ENCODE results near the gene SLC38A11.
A peak's percentile ranks its signal among the peaks of the same experiment; 100 is the strongest.

SLC38A11 gene

DNA sequence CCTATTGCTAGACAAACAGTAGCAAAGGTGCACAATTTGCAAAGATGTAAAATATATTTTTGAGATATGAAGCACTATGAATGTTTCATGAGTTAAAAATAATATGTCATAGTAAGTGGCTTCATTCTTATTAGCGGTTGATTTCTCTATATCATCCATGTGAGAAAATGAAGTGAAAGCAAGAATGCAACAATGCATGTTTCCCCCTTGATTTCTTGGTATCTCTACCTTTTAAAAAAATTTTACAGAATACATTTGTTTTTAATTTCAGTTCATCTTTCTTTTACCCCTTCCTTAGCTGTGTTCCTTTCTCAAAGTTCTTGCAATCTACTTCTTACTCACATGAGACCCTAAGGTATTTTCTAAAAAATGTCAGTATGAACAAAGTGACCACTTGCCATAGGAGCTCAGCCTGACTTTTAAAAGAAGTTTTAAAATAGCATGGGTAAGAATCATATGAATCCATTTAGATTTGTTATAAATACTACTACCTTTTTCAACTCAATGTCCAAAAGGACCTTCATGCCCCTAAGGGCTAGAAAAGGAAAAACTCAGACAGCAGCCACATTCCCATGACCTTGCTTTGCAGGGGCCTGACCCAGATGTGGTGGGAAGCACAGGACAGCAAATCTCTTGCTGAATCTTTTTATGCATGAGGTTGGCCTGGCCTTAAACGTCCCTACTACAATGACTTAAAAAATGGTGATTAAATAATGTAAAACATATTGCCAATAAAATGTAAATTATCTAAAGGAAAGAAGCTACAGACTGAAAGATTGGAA, 14.8 kb upstream of the SLC38A11 start:
- no peak for DNase-seq

DNA sequence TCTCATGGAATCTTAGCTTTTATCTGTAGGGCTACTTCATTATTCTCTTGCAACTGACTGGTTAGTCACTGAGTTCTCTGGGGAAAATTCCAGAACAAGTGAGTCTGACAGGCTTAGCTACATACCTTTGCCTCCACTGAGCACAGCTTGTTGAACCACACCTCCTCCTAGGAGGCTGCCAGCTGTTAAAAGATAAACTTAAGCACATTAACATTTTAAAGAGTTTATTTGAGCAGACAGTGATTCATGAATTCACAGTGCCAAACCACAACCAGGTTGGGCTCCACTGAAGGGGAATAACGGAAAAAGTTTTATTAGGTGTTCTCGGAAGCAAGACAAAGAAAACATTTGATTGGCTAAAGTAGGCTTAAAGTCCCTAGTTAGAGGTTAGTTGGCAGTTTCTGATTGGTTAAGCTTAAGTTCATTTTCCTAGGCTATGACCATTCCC, 12.5 kb upstream of the SLC38A11 start:
- DNase-seq: no peak

DNA sequence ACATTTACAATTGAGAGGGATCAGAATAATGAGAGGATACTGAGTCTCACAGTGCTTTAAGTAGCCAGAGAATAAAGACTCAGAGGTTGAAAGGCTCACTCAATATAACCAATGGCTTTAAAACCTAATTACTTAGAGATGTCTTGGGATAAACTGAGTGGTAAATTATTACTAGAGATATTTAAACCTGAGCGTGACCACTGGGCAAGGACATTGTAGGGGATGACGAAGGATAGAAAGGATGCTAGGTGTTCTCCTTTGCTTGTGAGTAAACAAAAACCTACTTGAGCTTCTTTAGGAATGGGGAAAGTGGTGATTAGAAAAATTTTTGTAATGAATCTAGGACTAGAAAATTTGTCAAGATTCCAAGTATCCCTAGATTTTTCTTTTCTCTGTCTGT, 12.0 kb upstream of the SLC38A11 start:
- DNase-seq: no peak

DNA sequence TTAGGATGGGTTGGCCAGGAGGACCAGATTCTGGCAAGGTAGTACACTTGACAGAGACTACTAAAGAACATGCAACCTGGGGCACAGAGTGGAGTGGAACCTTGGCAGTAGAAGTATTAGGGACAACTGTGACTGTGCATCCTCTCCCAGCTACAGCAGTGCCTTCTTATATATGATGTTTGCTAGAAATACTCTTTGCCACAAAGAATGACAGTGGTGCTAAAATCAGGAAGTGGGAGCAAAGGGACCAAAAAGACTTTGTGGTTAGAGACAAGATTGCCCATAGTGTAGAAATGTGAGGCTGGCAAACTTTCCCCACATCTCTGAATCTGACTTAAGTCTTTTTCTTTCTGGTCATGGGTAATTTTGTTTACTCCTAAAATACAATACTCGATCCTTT, 9.4 kb upstream of the SLC38A11 start:
- no peak for DNase-seq

DNA sequence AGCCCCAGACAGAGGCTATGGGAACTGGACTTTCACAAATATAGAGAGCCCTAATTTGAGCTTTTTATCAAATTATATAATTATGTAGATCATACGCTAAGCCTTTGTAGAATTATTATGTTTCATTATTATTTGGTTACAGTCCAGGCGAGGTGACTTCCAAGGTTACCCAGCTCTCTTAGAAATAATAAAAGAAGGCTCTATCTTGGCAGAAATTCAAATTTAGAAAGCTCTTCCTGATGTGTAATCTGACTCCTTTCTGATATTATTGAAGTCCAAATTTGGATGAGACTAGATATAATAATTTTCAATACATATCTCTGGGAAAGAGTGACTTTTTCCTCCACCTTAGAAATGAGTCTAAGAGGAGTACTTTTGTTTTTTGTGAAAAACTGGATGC, 4.8 kb upstream of the SLC38A11 start:
- DNase-seq: no peak

DNA sequence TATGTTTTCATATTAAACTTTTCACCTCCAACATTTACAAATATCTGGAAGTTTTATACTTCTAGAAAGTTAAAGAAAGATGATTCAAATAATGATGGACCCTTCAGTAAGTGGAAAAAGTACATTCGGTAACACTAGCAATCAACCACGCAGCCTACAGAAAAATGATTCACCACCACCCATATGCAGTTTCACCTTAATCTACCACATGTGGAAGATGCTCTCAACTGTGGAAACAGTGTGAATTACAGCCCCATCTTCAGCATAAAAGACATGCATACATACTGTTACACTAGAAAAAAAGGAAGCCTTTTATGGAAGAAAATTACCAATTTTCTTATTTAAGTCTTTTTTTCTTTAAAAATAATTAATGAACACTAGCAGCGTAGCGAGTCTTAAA, 1.1 kb downstream of the SLC38A11 start:
- no peak for DNase-seq

DNA sequence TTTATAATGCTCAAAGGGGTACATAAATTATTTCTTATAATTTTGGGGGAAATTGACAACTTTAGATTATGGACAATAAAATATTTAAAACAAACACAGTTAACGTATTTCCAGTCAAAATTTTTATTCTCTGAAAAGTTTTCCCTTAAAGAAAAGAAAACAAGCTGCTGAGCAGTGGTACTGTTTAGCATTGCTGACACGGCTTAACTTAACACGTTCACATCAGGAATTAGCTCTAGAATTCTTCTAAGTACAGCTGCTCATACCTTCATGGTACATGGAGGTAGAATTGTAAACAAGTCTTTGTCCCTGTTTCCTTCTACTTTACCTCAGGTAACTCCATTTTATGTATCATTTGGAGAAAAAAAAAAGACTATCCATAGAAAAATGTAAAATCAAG, 2.0 kb downstream of the SLC38A11 start:
- DNase-seq: no peak

DNA sequence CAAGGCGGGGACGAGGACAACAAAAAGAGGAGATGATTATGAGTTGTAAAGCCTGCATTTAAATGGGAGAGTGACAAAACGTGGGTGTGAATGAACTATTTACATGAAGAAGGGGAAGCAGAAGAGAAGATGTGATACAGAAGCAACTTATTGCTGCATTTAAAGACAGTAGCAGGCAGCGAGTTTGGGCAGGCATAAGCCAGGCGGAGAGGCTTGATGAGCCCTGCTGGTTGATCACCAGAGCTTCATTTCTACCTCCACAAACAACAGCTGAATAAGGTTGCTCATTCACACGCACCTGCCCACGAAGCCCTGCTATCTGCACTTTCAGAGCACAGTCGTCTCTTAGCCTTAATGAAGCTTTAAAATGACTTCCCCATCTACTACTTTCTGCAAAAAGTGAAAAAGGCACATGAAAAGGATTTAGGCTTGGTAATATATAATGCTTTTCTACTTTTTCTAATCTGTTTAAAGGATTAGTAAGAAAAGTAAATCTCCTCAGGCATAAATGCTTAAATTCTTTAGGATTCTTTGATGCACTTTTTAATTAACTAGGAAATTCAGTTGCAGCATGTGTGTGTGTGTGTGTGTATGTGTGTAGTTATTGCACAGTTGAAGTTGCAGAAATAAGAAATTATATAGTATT, 3.1 kb downstream of the SLC38A11 start:
- no peak for DNase-seq

DNA sequence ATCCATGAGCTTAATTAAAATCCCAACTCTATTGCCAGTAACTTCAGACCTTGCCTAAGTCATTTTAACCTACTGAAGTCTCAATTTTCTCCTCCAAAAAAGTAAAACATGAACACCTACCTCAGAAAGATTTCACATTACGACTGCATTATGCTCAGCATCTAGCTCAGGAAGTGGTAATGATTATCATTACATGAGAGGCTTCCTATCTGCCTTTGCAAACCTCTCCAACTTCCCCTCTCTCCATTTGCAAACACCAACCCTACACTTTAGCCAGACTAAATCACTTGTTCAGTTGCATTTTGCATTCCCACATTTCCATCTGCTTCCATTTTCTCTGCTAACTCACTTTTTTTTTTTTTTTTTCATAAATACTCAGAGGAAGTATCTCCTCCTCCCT, 6.8 kb downstream of the SLC38A11 start:
- DNase-seq: no peak

DNA sequence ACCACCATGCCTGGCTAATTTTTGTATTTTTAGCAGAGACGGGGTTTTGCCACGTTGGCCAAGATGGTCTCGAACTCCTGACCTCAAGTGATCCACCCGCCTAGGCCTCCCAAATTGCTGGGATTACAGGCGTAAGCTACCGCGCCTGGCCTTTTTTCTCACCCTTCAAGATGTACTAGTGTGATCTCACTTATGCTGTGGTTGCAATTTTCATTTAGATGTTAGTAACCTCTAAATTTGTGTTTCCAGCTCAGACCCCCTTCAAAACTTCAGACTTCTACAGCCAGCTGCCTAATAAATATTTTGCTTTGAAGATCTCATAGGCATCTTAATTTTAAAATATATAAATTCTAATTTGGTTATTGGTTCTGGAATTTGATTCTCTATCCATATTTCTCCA, 8.0 kb downstream of the SLC38A11 start:
- no peak for DNase-seq

DNA sequence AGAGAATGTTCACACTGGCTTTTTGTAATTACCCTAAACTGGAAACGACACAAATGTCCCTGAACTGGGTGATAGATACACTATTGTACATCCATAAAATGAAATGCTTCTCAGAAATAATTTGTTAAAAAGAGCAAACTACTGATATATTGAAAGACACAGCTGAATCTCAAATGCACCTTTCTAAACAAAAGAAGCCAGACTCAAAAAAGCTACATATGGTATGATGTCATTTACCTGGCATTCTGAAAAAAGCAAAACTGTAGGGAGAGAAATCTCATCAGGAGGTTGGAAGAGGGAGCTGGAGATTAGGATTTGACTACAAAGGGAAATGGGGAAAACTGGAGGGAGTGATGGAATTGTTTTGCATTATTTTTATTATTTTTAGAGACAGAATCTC, 12.0 kb downstream of the SLC38A11 start:
- no peak for DNase-seq

DNA sequence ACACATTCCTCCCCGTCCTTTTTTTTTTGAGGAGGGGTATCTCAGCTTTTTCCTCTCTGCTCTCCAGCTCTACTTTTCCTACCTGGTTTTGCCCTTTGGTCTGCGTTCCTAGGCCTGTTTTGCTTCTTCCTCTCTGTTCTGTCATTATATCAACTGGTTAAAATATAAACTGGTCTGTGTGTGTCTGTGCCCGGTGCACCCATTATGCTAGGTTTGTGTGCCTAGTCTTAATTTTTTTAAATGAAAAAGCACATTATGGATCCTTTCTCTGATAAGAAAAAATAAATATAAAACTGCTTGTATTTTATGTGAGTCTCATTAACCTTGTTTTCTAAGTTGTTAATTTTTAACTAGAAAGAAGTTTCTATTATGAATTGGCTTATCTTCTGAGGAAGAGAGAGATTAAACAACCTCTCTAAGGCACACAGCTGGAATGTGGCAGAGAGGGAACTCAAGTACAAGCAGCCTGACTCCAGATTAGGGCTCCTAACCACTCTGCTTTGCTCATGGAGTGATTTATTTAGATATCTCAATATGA, 17.4 kb downstream of the SLC38A11 start:
- no peak for DNase-seq

DNA sequence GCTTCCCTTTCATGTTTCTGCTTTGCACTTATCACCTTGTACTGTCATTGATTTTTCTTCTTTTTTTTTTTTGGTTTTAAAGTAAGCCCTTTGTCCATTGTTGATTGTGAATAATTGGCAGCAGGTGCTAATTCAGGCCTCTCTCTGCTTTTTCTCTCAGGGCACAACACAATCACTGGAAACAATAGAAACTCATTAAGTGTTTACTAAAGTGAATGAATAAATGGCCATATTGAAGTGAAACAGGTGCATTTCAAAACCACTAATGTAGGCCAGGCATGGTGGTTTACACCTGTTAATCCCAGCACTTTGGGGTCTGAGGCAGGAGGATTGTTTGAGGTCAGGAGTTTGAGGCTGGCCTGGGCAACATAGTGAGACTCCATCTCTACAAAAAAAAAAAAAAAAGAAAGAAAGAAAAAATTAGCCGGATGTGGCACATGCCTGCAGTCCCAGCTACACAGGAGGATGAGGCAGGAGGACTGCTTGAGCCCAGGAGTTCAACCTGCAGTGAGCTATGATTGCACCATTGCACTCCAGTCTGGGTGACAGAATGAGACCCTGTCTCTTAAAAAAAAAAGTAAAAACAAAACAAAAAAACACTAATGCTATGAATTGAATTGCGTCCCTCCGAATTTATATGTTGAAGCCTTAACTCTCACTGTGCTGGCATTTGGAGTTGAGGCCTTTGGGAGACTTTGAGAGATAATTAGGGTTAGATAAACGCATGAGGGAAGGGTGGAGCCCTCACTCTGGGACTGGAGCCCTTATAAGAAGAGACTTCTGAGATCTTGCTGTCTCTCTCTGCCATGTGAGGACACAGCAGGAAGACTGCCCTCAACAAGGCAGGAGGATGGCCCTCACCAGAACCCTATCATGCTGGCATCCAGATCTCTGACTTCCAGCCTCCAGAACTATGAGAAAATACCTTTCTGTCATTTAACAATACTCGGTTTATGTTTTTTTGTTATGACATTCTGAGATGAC, 19.9 kb downstream of the SLC38A11 start:
- peak; percentile 35 for DNase-seq

DNA sequence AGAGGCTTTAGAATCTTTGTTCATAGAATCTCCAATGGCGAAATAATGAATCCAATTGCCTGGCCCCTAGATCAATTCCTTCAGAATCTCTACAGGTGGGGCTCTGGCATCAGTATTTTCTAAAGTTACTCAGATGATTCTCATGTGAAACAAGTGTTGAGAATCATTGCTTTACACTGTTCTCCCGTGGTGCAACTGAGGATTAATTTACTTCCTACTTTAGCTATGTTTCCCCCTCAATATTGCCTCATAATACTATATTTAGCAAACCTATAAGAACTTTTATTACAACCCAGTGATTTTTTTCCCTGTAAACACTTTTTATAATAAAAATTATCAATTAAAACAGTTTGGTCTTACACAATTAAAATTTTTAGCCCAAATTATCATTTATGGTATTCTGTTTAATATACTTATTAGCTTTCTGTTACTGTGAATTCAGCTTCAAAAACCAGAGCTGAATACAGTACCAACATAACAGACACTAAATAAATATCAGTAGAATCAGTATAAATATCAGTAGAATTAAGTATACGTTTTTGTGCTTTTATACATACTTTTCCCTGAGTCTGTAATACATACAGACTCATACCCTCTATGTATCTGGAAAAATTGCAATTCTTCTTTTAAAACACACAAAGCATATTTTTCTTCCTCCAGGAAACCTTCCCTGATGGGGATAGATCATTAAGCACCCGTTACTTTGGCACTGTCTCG, 20.8 kb downstream of the SLC38A11 start:
- no peak for DNase-seq

DNA sequence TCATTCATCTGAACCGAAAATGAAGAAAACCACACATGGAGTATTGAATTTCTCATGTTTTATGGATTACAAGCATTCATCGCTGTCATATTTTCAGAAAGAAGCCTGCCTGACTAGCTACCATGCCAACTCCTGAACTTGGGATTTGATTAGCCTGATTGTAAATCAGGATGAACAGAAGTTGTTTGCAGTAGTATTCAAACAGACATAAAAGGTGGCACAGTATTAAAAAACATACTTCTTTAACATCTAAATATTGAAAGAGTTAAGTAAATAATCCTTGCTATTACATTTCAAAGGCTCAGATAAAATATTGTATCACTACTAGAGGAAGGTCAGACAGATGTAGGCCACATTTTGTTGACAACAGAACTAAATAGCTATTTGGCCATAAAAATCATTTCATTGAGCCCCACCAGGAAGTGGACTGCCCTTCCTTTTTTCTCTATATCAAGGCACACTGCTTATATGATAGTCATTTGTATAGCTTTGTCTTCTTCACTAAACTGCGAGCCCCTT, 21.6 kb downstream of the SLC38A11 start:
- no peak for DNase-seq

DNA sequence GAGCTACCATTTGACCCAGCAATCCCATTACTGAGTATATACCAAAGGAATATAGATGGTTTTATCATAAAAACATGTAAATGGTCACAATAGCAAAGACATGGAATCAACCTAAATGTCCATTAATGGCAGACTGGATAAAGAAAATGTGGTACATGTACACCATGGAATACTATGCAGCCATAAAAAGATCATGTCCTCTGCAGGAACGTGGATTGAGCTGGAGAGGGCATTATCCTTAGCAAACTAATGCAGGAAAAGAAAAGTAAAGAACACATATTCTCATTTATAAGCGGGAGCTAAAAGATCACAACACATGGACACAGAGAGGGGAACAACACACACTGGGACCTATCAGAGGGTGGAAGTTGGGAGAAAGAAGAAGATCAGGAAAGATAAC, 22.9 kb downstream of the SLC38A11 start:
- no peak for DNase-seq

DNA sequence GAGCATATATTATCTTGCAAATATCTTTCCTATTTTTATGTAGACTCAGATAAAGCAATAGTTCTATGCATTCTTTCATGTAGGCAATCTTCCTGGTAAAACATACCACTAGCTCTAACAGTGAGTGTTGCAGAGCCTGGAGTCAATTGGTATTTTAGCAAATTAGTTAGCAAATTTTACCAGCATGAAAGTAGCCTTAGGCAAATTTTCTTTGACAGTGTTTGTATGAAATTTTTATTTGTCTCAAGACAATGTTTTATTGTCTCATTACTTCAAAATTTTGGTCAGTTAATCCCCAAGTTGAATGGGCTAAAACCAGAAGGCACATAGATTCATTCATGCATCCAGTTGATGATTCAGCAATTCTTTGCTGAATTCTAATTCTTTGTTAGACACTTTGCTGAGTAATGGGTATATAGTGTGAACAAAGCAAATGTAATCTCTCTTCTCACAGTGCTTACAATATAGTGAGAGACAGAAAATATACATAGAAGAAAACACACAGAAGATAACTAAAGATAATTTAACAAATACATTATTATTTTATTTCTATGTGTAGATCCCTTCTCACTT, 27.1 kb downstream of the SLC38A11 start:
- no peak for DNase-seq

DNA sequence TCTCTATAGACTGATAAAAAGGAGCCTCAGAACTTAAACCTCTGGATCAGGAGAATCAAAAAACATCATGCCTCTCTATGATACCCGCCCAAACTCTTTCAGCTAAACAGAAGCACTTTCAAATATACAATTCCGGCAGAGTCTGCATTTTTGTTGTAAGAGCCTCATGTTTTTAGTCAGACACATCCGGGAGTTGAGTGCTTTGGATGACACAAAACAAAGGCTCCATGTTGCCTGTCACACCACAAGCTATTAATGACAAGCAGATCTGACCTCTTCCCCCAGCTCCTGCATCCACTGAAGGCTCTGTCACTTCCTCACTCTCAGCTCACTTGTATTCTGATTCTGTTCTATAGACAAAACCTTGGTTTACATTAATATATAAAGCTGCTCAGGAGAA, 33.2 kb downstream of the SLC38A11 start:
- DNase-seq: no peak

DNA sequence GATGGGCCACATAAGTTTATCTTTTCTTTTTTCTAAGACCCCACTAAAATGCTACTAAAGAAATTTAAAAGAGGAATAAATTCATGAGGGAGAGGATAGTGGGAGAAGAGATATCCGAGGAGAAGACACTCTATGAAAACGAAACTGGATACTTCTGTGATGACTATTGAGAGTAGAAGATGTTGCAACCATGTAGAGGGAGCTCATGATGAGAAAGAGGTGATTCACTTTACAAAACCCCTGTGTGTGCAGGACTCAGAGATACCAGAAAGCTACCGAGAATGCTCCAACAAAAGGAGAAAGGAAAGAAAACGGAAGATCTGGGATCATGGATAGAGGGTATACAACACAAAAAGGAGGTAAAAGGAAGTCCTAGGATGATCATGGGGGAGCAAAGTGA, 34.9 kb downstream of the SLC38A11 start:
- DNase-seq: no peak

DNA sequence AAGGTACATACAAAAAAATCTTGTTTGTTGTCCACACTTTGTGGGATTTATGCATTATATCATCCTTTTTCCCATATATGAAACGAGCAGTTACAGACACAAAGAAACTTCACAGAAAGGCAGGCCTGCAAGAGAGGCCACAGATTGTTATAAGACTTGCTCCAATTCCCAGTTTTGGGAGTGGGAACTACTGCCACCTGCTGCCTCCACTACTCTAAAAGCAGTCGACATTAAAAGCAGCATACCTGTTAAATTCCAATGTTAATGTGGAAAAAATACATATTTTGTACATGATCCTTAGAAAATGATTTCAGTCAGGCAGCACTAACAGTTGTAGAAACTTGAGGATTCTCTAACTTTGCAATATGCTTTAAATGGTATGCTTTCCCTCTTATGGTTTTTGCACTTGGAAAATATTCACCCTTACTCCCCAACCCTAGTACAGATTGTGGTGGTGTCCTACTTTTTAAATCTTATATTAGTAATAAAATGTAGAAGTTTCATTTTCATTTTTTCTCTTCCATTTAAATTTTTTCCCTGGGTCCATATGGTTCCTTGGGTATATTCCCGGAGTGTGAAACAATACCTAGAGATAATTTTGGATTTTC, 37.9 kb downstream of the SLC38A11 start:
- no peak for DNase-seq

DNA sequence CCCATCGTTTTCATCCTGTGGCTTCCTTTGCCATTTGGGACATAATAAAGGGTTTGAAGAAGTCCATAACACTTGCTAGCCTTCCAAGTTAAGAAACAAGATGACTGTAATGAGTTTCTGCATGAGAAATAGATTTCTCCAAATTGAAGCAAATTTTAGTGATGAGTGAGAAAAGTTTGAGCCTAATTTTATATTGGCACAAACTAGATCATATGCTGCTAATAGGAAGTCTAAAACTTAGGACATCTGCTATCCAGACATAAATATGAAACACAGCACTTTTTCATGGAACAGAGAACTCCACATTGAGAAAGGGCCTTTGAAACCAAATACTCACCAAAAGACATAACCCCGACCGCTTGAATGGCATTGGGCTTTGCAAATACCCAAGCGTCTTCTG, 39.8 kb downstream of the SLC38A11 start:
- DNase-seq: no peak
